Fibroblast of villous mesenchyme (primary cell): Measurements from ENCODE around the gene CEP89. TPM values are rescaled to one million over a fixed set of nuclear protein-coding genes. Genes with fewer than 3 reads are reported as not detected.

Experiments
- DNase-seq: peaks from one replicate; pipeline ENCODE4 v3.0.0-alpha.2; 2010; ENCODE audit warnings: low read depth
- H3K4me3 ChIP-seq: 2 replicates; pipeline ENCODE4 v1.5.1; 2011; ENCODE audit warnings: low read depth, mild to moderate bottlenecking, low read length
- CTCF ChIP-seq: IDR thresholded peaks from 2 replicates; pipeline ENCODE4 v1.5.1; 2012; ENCODE audit warnings: low read depth, mild to moderate bottlenecking, low read length; ENCODE audit not compliant: insufficient read depth
- total RNA-seq: library from RNA; depleted of rRNA; stranded (reverse); fragments of >200 nt; gene quantifications from 2 replicates; pipeline ENCODE4 v1.2.3, GENCODE V29; 2012

CEP89 gene
- total RNA-seq, 1 donor, result 18.1 TPM

DNA sequence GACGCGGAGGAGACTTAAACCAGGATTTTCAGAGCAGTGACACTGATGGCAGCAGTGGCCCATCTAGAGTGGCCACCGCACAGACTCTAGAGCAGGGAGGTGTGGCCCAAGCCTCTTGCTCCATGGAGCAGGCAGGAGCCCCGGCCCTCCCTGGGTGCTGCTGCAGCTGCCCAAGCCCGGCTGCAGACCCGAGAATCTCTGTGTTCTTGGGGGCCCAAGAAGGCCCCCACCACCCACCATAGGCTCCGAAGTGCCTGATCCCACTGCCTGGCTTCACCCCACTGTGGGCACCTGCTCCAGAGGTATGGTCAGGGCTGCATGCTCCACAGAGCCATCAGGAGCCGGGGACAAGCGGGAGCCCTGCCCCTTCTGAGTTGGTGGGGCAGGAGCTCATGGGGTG is 36.1 kb downstream of the CEP89 start:
- no peak for DNase-seq
- no peak for TF ChIP-seq CTCF
- H3K4me3 ChIP-seq, result no peak overlapping the region

GRCh38 chr19:32933571-32933970 is 38.2 kb downstream of the CEP89 start:
- no peak for TF ChIP-seq CTCF
- DNase-seq, result no peak
- H3K4me3 ChIP-seq, result no peak overlapping the region

DNA sequence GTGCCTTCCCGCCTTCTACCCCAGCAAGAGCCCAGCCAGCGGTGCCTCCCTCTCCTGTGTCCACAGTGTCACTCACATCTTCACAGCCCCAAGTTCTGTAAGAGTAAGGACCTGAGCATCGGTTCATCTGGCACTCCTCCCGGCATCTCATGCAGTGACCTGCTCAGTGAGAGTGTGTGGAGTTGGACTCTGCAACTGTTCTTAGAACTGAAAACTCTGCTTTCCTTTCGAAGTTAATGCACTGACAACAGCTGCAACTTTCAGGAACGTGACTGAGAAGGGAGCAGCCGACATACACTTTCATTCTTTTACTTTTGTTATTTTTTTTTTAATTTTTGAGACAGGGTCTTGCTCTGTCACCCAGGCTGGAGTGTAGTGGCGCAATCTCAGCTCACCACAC is 41.2 kb downstream of the CEP89 start:
- DNase-seq, result no peak
- H3K4me3 ChIP-seq, result no peak overlapping the region
- no peak for TF ChIP-seq CTCF

DNA sequence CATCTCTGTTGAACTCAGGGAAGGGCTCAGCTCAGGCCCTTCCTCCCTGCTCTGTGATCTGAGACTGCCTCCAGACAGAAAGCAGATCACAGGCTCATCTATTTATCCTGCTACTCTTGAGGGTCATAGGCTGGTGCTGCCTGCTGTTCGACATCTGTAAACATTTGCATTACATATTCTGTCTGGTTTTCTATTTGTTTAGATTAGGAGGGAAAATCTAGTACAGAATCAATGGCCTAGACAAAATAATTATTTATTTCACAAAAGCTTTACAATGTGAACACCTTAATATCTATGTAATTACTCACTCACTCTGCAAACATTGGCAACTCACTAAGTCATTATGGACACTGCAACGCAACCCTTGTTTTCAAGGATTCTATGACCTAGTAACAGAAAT is 43.0 kb downstream of the CEP89 start:
- DNase-seq, result no peak
- TF ChIP-seq CTCF, result no peak
- no peak overlapping the region for H3K4me3 ChIP-seq

DNA sequence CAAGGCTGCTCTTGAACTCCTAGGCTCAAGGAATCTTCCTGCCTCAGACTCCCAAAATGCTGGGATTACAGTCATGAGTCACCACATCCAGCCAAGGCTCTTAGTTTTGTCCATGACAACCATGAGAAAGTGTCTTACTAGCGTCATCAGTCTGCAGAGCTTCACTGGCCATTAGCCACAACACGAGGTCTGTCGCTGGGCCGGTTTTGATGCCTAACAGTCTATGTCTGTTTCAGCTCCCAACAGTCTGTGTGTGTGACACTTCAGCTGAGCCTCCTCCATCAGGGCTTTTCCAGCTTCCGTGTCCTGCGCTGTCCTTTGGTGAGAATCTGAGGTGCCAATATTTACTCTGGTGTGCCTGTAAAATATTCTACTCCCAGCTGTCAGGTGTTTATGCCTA is 47.6 kb downstream of the CEP89 start:
- DNase-seq, result peak; percentile 44
- no peak for TF ChIP-seq CTCF
- H3K4me3 ChIP-seq, result no peak overlapping the region

DNA sequence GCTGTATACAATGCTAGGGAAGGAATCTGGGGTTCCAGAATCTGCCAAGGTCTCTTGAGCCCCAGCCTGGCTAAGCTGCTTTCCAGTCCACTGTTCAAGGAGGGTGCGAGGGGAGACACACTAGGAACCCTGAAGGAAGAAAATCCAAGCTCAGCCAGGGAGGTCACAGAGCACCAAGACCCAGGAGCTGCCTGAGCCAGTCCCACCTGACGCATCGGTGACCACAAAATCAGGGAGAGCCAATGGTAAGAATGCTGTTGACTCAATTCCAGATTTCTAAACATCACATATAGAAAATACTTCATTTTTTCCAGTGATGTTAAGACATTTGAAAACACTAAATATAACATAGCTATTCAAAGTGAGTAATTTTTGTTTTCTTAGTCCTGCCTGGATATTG is 50.1 kb downstream of the CEP89 start:
- no peak for TF ChIP-seq CTCF
- no peak for DNase-seq
- no peak overlapping the region for H3K4me3 ChIP-seq

- no peak for DNase-seq
- TF ChIP-seq CTCF, result no peak
- no peak overlapping the region for H3K4me3 ChIP-seq
Observed at GRCh38 chr19:32919365-32919764, 52.4 kb downstream of the CEP89 start.
